Left hindlimb (tissue), 1 donor: ENCODE data around the gene STEEP1.
A peak's percentile ranks its signal among the peaks of the same experiment; 100 is the strongest.
"Not testable (repeated sequence)": the region's sequence is repeated elsewhere in the genome, so short reads cannot be mapped to it uniquely, and the experiment has no call there.

ENCODE experiments used
- DNase-seq: peaks from one replicate; pipeline ENCODE4 v3.0.0-alpha.2; 2018

The STEEP1 gene

GRCh38 chrX:119529345-119530276, 35.6 kb downstream of the STEEP1 start:
- no peak for DNase-seq

DNA sequence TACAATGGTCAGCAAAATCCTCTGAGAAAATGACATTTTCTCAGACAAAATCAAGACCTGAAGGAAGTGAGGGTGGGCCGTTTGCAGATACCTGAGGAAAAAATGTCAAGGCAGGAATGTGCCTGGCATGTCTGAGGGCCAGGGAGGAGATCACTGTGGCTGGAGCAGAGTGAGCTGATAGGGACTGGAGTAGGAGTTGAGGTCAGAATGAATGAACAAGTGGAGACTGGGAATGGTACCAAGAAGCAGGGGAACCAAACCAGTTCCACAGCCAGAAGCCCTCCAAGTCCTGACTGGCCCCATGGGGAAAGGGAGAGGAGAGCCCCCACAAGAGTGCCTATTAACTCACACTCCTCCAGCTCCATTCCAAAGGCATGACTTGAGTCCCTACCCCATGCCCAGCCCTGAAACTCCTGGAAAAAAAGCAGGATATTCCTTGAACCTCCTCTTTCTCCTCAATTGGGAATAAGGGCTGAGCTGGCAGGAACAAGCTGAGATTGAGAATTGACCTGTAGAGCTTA, 41.5 kb downstream of the STEEP1 start:
- DNase-seq: no peak

DNA sequence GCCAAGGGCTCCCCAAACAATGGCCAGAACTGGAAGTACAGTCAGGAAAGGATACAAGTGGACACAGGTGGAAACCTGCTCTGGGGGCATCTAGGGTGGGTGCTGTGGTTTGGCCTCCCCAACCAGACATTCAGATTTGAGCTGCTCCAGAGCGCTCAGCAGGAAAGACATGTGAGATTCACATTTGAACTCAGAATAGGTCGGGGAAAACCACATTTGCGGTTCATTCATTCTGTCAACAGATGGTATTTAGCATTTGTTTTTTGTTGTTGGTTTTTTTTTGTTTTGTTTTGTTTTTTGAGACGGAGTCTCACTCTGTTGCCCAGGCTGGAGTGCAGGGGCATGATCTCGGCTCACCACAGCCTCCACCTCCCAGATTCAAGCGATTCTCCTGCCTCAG, 44.0 kb downstream of the STEEP1 start:
- DNase-seq: no peak

GRCh38 chrX:119518371-119518770, 46.8 kb downstream of the STEEP1 start:
- no peak for DNase-seq

- peak; percentile 36 for DNase-seq
These were observed 49.0 kb downstream of the STEEP1 start for GRCh38 chrX:119516157-119516702.

- peak; percentile 48 for DNase-seq
These were observed 52.9 kb downstream of the STEEP1 start for GRCh38 chrX:119512146-119512800.

GRCh38 chrX:119507206-119507605, 58.0 kb downstream of the STEEP1 start:
- DNase-seq: no peak

GRCh38 chrX:119505945-119506344, 59.3 kb downstream of the STEEP1 start:
- no peak for DNase-seq

DNA sequence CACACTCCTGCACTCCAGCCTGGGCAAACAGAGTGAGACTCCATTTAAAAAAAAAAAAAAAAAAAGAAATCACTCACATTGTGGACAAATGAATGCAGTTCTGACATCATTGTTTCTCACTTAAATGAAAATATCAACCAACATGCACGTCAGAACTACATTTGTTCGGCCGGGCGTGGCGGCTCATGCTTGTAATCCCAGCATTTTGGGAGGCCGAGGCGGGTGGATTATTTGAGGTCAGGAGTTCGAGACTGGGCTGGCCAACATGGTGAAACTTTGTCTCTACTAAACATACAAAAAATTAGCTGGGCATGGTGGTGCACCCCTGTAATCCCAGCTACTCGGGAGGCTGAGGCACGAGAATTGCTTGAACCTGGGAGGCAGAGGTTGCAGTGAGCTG, 60.1 kb downstream of the STEEP1 start:
- DNase-seq: not testable (repeated sequence)

GRCh38 chrX:119503484-119503861, 61.7 kb downstream of the STEEP1 start:
- peak; percentile 67 for DNase-seq

GRCh38 chrX:119502727-119503483, 62.3 kb downstream of the STEEP1 start:
- peak; percentile 30 for DNase-seq

- no peak for DNase-seq
These were observed 63.6 kb downstream of the STEEP1 start for GRCh38 chrX:119501511-119502148.

DNA sequence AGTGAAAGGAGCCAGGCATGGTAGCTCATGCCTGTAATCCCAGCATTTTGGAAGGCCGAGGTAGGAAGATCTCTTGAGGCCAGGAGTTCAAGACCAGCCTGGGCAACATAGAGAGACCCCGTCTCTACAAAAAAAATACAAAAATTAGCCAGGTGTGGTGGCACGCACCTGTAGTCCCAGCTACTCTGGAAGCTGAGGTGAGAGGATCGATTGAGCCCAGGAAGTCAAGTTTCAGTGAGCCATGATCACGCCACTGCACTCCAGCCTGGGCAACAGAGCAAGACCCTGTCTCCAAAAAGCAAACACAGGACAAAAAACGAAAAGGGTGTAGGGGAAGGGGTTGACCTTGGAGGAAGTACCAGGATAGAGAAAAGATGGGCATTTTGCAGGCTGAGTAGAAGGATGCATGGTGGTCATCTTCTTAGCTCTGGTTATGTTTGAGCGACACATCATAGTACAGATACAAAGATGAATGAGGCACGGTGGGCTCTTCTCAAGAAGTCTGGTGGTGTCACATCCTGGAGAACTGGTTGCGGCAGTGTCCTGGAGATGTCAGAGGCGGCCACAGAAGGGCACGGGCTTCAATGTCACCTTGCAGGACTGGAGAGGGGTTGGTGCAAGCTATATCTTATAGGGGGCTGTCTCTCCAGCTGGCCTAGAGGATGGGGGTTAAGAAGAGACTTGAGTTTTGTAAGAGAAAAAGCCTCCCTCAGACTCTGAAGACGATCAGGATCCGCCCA, 65.0 kb downstream of the STEEP1 start:
- no peak for DNase-seq

- no peak for DNase-seq
These were observed 68.0 kb downstream of the STEEP1 start for GRCh38 chrX:119497185-119497584.

- no peak for DNase-seq
These were observed 69.2 kb downstream of the STEEP1 start for GRCh38 chrX:119495734-119496726.

DNA sequence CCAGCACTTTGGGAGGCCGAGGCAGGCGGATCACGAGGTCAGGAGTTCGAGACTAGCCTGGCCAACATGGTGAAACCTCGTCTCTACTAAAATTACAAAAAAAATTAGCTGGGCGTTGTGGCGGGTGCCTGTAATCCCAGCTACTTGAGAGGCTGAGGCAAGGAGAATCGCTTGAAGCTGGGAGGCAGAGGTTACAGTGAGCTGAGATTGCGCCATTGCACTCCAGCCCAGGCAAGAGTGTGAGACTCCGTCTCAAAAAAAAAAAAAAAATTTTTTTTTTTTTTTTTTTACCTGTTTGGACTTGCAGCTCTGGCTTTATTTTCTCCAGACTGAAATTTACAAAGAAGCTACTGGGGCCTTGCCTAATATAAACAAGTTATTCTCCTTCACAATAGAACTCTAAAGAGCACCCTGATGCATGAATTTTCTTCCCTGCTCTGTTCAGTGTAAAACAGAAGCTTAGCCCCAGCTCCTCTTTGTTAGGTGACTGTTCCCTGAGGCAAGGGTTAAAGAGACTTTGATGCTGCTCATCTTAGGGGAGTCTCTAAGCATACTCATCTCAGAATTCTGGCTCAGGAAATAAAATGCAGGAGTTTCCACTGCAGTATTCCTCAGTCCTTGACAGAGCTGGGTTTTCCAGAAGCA, 71.2 kb downstream of the STEEP1 start:
- not testable (repeated sequence) for DNase-seq

DNA sequence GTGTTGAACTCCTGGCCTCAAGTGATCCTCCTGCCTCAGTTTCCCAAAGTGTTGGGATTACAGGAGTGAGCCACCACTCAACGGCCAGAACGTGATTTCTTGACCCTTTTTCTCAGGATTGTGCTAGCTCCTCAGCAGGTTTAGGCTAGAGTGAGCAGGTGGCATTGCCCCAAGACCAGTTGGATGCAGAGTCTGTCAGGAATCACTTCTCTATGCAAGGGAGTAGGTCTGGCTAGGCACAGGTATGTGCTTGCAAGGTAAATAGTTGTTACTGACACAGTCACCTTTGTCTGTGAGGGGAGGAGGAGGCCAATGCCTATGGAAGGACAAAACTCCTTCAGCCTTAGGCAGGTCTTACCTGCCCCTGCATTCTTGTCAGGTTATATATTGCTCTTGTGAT, 72.7 kb downstream of the STEEP1 start:
- DNase-seq: no peak

DNA sequence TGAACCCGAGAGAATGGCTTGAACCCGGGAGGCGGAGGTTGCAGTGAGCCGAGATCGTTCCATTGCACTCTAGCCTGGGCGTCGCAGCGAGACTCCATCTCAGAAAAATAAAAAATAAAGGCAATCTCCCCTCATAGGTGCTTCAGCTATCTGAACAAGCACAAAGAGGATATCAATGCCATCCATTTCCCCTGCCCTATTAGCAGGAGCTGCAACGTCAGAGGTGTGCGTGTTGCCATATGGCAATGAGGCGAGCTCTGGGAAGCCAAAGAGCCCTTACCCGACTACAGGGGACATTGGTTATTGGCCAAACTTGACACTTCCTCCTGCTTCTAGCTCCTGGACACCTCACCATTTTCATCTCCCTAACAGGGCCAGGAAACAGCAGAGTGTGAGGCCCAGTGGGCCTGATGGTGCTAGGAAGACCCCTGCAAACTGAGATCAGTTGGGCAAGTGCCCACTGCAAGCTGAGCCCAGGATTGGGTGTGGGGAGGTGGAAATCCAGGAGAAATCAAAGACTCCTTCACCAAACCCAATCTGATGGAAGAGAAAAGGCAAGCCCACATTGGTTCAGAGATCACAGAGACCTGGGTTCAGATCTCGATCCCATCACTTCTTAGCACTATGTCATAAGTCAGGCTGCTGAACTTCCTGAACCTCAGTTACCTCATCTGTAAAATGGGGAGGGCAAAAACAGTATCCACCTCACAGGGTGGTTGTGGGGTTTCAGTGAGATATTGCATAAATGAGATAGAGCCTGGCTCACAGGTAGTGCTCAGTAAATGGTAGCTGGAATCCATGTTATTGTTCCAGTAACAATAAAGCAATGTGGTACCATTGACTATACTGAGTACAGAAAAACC, 75.8 kb downstream of the STEEP1 start:
- DNase-seq: no peak

DNA sequence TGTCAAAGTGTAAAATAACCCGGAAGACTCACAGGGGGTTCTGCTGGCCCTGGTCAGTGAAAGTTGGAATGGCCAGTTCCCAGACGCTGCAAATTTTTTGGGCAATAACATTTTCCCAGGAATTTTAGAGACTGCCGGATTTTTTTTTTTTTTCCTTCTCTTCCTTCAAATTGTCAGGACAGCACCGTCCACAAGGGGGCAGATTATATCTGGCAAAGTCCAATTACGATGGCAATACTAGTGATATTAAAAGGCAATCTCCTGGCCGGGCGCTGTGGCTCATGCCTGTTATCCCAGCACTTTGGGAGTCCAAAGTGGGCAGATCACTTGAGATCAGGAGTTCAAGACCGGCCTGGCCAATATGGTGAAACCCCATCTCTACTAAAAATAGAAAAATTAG, 76.5 kb downstream of the STEEP1 start:
- no peak for DNase-seq
